ENCODE results near the gene TCF25.

DNA sequence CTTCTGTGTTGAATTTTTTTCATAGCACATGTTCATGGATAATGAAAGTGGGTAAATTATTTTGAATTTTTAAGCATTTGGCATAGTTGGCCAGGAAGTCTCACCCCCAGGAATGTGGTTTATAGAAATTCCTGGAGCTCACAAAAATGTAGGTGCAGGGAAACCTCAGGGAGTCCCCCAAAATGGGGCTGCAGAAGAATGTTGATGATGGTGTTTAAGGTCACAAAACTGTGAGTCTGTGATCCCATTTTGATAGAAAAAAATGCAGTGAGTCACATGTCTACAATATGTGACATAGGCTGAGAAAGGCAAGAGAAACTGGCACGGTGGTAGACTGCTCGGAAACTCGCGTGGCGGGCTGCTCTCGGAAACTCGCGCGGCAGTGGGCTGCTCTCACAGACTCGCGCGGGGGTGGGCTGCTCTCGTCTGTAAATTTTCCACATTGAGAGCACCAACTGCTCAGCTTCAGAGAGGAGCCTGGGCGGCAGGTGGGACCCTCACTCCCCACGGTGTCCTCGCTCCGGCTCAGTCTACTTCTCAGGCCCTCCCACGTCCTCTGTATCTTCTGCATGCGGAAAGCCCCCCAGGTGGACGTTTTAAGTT, 26.6 kb downstream of the TCF25 start:
- TF ChIP-seq, protein P1, sequence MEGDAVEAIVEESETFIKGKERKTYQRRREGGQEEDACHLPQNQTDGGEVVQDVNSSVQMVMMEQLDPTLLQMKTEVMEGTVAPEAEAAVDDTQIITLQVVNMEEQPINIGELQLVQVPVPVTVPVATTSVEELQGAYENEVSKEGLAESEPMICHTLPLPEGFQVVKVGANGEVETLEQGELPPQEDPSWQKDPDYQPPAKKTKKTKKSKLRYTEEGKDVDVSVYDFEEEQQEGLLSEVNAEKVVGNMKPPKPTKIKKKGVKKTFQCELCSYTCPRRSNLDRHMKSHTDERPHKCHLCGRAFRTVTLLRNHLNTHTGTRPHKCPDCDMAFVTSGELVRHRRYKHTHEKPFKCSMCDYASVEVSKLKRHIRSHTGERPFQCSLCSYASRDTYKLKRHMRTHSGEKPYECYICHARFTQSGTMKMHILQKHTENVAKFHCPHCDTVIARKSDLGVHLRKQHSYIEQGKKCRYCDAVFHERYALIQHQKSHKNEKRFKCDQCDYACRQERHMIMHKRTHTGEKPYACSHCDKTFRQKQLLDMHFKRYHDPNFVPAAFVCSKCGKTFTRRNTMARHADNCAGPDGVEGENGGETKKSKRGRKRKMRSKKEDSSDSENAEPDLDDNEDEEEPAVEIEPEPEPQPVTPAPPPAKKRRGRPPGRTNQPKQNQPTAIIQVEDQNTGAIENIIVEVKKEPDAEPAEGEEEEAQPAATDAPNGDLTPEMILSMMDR (IDR thresholded peaks at IDR 0.05), result no peak
- no peak for TF ChIP-seq POLR2A (IDR thresholded peaks at IDR 0.05)

All from esophagus squamous epithelium (tissue), 4 donors.